NCI-H2196 treated with DMSO at 0.1 percent for 48 hours (cell line): Measurements from ENCODE around the gene RASSF9.

ENCODE experiments used
- DNase-seq: peaks from one replicate; lab custom pipeline; 2025; ENCODE audit not compliant: unreplicated experiment; lab: John Stamatoyannopoulos, UW

RASSF9 gene

DNA sequence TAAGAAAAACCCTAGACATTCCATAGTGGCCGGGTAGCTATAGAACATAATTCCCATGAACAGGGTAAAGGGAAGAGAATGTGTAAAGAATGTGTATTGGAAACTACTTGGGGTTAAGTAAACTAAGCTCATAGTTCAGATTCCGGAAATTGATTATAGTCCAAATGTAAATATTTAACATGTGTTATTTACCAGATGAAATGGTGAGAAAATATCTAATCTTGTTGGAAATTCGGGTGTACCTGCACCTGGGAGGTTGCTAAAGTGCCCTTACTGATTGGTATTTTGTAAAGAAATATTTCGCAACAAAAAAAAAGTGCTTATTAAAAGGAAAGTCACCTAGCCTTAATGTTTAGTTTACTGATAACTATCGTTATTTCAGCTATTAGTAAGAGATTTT, 14.4 kb downstream of the RASSF9 start:
- DNase-seq = no peak

DNA sequence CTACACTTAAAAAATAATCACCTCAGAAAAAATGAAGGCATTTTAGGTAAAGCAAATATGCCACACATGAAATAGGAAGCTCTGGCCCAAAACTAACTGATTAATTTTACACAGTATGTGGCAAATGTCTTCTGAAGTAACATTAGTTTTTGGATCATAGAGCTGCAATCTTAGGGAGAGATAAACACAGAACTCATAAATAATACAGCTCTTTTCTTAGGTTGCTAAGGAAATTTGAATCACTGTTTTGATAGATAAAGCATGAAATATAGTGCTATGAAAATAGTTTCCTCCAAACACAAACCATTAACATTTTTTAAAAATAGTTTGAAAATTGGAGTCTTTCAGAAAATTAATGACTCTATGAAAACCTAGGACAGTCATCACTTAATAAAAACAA, 15.0 kb downstream of the RASSF9 start:
- no peak for DNase-seq

DNA sequence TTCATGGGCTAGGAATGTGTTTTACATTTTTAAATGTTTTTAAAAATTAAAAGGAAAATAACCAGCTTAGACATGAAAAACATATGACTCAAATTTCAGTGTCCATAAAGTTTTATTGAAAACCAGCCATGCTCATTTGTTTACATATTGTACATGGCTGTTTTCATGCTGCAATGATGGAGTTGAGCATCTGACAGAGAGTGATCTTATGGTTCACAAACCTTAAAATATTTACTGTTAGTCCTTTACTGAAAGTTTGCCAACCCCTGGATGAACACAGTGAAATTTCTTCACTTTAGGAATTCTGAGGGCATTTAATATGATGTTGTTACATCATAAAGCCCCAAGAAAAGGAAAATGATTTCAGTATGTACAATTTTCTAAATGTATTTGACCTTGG, 16.1 kb downstream of the RASSF9 start:
- DNase-seq = no peak

- no peak for DNase-seq
Measured at GRCh38 chr12:85814741-85815140, 21.5 kb downstream of the RASSF9 start.

DNA sequence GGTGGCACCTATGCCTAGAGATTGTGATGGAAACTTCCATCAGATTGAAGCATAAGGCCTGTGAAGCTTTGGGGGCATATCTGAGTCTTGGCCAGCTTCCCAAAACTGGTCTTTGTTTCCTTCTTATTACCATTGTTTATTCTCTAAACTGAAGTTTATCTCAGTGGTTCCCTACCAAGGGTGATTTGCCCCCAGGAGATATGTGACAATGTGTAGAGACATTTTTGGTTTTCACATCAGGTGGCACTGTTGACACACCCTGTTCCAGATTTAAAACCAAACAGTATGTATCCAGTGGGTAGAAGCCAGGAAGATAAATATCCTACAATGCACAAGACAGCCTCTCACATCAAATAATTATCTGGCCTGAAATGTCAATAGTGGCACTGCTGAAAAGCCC, 22.1 kb downstream of the RASSF9 start:
- DNase-seq = no peak

DNA sequence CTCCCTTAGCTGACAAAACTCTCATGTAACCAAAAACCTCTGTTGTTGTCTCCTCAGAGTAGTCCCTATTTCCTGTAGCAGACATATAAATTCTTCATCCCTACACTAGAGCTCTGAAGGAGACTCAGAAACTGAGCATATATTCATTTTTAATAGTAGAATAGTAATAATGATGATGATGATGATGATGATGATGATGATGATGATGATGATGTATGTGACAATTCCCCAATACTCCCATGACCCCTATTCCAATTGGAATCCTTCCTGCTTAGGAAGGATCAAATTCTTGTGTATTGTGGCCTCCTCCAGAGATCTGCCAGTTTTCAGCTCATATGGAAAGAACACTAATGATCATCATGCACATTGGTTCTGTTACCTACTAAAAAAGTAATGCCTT, 26.7 kb downstream of the RASSF9 start:
- DNase-seq = no peak

DNA sequence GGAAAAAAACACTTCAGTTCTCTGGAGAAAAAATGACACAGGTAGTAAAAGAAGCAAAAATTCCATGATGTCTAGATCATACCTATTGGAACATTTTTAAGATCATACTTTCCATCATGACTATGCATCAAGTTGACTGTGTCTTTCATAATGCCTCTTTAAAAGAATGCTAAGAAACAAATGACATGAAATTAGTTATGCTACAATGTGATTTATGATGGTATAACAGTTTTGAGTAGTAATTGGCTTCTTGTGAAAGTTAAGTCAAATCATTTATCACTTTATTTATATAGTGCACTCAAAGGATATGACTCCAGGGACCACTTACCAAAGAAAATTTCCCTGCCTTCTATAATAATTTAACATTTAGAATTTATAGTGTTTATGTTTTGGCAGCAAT, 28.5 kb downstream of the RASSF9 start:
- DNase-seq = no peak

- no peak for DNase-seq
Measured at GRCh38 chr12:85805654-85806053, 30.6 kb downstream of the RASSF9 start.

DNA sequence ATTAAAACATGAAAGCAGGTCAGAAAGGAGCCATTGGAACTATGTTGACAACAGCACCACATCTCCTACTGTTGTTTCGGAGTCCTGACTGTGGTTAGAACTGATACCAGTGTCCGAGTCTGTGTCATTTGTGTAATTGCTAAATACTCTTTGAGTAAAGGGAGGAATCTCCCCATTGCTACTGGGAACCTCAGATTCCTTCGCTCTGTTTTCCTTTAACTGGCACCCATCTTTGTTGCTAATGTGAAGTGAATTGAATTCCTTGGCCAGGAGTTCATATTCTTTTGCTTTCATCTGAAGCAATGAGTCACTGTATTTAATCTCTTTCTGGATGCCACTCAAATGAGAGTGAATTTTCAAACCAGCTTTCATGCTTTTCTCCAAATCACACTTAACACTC, 31.5 kb downstream of the RASSF9 start:
- no peak for DNase-seq

DNA sequence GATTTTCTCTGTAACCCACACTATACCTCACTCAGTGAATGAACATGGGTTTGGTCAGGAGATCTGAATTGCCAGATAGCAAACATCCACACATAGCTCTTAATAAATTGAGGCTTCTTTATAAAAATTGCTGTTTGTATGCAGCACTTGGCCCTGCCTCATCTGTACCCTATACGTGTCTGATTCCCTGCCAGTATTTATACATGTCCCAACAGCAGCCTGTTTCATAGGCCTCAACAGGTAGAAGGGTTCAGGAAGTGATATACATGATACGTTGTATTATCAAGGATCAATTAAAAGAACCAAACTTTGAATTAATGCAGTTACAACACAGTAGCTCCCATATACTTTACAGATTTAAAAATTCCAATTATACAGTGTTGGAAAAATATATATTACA, 32.3 kb downstream of the RASSF9 start:
- no peak for DNase-seq

DNA sequence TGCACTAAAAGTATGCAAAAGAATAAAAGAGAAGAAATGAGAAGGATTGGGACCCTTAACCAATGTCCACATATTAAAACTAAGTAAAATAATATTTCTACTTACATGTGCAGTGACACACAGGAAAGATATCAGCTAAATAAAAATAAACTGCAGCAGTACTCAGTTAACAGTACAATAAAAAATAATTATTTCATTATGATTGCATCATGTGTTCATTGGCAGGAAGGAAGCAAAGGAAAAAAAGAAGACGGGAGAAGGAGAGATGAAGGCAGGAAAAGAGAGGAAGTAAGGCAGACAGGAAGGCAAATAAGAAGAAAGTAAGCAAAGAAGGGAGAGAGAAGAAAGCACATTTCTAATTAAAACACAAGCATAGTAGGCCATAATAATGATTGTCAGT, 33.0 kb downstream of the RASSF9 start:
- no peak for DNase-seq

GRCh38 chr12:85798122-85798521, 38.1 kb downstream of the RASSF9 start:
- no peak for DNase-seq

DNA sequence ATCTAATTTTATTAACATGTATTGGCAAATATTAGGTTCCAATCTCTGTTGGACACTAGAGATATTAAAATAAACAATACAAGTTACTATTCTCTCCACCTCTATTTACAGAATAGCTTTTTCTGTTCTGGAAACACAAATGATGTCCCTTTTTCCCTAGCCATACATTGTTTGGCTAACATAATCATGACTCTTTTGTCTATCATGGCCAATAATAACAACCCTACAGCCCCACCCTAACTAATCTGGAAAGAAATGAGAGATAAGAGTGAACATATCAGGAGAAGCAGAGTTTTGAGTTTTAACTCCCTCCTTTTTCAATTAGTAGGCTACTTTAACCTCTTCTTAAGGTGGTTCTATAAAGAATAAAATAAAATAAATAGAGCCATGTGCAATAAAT, 40.2 kb downstream of the RASSF9 start:
- DNase-seq = no peak

DNA sequence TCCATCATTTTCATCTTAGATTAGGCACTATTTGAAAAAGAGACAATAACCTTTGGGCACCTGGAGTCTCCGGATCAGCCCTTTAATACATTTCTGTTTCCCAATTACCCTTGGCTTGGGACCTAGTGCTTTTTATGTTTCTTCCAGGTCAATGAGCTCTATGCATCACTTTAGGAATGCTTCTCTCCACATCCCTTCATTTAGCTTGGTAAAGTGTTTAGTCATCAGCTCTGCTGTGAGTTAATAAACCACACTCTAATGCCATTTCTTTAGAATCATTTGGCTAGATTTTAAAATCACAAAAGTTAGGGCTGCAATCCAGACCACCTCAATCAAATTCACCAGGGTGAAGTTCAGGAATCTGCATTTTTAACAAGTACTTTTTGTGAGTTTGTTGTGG, 41.7 kb downstream of the RASSF9 start:
- DNase-seq = no peak

DNA sequence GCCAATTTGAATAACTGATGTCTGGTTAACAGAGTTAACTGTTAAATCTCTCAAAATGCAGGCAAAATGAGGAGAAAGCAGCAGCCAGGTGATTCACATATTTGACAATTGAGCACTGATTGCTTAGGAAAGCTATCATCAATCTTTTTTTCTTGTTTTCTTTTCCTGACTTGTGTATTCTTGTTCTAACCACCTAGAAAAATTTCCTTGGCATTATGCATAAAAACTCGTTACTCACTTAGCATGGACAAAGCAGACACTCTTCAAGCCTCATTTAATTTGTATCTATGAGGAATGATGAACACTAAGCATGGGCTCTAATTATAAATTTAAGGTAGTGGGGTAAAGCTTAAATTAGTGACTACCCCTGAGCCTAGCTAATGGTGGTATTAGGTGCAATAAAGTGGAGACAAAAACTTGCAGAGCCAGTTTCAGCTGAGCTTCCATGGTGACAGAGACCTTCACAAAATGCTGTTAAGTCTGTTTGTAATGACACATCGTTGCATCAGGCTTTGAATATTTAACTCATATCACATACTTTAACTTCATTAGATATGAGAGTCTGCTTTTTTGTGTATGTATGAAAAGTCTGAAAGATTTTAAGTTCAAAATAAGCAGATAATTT, 52.0 kb downstream of the RASSF9 start:
- no peak for DNase-seq

DNA sequence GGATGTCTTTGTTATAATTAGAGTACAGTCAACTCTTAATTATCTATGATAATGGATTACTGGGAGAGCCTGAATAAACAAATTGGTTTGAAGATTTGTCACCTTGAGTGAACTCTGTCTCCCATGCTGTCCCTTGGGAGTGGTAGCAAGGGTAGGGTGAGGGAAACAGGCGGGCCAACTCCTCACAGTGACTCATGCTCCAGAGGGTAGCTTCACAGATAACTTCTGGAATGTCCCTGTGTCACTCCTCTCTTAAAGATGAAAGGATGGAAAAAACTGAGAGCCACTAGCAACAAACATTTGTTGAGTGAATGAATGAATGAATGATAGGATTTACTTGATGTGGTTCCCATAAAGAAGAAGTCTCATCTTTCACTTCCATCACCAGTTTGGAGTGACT, 53.5 kb downstream of the RASSF9 start:
- no peak for DNase-seq

DNA sequence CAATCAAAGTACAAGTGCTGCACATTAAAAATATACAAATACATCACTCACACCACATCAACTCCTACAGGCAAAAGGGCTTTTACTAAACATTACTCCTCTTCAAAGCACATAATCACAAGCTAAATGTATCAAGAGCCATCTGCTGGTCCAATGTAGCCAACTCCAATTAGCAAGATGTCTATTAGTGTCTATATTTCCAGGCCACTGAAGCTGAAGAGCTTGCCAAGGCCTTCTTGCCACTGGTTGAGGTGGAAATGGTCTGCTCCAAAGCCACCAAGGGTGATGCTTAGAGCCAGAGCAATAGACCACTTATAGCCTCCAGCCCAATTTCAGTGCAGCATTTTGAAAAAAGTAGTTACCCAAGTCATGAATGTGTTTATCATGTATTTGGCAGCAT, 54.4 kb downstream of the RASSF9 start:
- no peak for DNase-seq

DNA sequence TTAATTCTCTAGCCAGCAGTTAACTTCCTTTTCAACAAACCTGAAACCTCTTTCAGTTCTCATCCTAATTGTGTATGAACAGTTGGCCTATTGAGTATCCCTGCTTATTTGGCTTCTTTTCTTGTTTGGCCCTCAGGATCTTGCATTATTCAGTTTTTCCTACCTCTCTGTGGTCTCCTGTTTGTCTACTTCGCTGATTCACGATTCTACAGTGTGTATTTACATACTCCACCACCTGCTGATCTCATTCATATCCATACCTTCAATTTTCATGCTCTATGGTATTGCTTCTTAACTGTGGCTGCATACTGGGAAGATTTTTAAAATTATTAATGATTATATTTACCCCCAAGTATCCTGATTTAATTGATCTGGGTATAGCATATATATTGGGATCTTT, 56.4 kb downstream of the RASSF9 start:
- DNase-seq = no peak

DNA sequence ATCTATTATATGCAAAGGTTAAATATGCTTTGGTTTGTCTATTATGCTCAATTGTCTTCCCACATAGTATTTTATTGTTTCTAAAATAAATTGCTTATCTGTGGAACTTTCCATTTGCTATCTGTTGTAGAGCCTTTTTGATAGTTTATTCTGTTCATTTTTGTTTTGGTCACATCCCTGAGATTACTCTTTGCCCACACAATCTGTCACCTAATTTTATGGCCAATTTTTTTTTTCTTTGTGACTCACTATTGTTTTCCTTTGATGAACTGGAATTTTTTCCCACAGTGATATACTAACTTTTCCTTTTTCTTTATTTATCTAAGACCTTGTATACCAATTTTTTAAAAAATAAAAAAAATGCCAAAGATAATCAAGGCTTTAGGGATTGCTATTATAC, 61.1 kb downstream of the RASSF9 start:
- DNase-seq = no peak

DNA sequence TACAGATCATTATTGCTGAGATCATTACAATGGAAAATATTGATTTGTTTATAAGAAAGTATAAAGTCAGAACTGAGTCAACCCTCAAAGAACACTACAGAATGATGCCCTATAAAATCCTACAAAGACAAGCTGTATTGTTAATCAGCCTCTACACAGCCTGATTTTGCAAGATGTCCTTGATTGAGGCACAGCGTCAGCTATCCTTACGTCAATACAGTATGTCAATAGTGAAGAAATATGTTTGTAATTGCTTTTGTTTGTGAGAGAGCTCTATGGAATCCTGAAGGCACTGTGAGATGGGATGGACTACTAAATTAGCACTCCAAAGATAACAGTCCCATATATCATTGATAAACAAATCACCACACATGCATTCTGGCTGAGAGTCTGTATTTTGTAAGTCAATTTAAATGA, 70.7 kb downstream of the RASSF9 start:
- no peak for DNase-seq

- DNase-seq = no peak
Measured at GRCh38 chr12:85759623-85760022, 76.6 kb downstream of the RASSF9 start.

- no peak for DNase-seq
Measured at GRCh38 chr12:85759091-85759490, 77.1 kb downstream of the RASSF9 start.

GRCh38 chr12:85755760-85756159, 80.4 kb downstream of the RASSF9 start:
- DNase-seq = no peak
